HepG2 (cell line): ENCODE results near the gene NOTUM. TPM values are rescaled to one million over a fixed set of nuclear protein-coding genes. Genes with fewer than 3 reads are reported as not detected.

ENCODE experiments used
- CC2D1A ChIP-seq: sonication (generic); formaldehyde crosslinking; IDR thresholded peaks from 2 replicates; pipeline ENCODE4 v1.8.1; 2023; ENCODE audit warnings: mild to moderate bottlenecking, missing genetic modification reagents
- EP300 ChIP-seq, 3 experiments: sonication (generic) in 1 of 3; formaldehyde crosslinking in 1 of 3; IDR thresholded peaks; 2 replicates each; pipeline versions ENCODE4 v1.5.1 to v1.6.1; 2011 to 2020; ENCODE audit warnings: low read depth in 2 of 3, low read length in 2 of 3, borderline replicate concordance in 1 of 3, improper control_type of control experiment in 1 of 3, mild to moderate bottlenecking in 1 of 3, missing genetic modification reagents in 1 of 3, moderate library complexity in 1 of 3
- JDP2 ChIP-seq: sonication (generic); formaldehyde crosslinking; IDR thresholded peaks from 2 replicates; pipeline ENCODE4 v1.8.1; 2022; ENCODE audit warnings: missing genetic modification reagents, borderline replicate concordance
- MAFG ChIP-seq: sonication (generic); formaldehyde crosslinking; IDR thresholded peaks from 2 replicates; pipeline ENCODE4 v1.5.1; 2020; ENCODE audit warnings: mild to moderate bottlenecking, missing genetic modification reagents
- MBNL3 ChIP-seq: fragments of 250-450 bp; sonication (Bioruptor Pico); conservative IDR thresholded peaks from 2 replicates; pipeline ENCODE4 v1.8.0; 2022; ENCODE audit warnings: mild to moderate bottlenecking, inconsistent platforms
- NCOA2 ChIP-seq: sonication (generic); formaldehyde crosslinking; IDR thresholded peaks from 2 replicates; pipeline ENCODE4 v1.8.0; 2022; ENCODE audit warnings: inconsistent platforms
- RFXANK ChIP-seq: IDR thresholded peaks from 2 replicates; pipeline ENCODE4 v1.6.1; 2016
- SP4 ChIP-seq: sonication (generic); formaldehyde crosslinking; IDR thresholded peaks from 2 replicates; pipeline ENCODE4 v1.8.1; 2023; ENCODE audit warnings: mild to moderate bottlenecking, missing genetic modification reagents
- TFAP4 ChIP-seq: sonication (generic); IDR thresholded peaks from 2 replicates; pipeline ENCODE4 v1.6.1; 2016; ENCODE audit warnings: low read depth, borderline replicate concordance
- U2AF1 ChIP-seq: fragments of 200-400 bp; formaldehyde crosslinking; optimal IDR thresholded peaks from 2 replicates; pipeline ENCODE3; 2017; ENCODE audit warnings: mild to moderate bottlenecking, low read depth, low read length
- ZBTB38 ChIP-seq: sonication (generic); formaldehyde crosslinking; IDR thresholded peaks from 2 replicates; pipeline ENCODE4 v1.5.1; 2020; ENCODE audit warnings: mild to moderate bottlenecking, missing genetic modification reagents
- ZFP41 ChIP-seq: sonication (generic); formaldehyde crosslinking; IDR thresholded peaks from 2 replicates; pipeline ENCODE4 v1.4.0; 2020; ENCODE audit warnings: mild to moderate bottlenecking, missing genetic modification reagents, borderline replicate concordance
- ZFYVE20 ChIP-seq: sonication (generic); formaldehyde crosslinking; IDR thresholded peaks from 2 replicates; pipeline ENCODE4 v1.8.0; 2023; ENCODE audit warnings: low read depth, mild to moderate bottlenecking, moderate library complexity, missing genetic modification reagents, borderline replicate concordance
- ZNF382 ChIP-seq: sonication (generic); formaldehyde crosslinking; IDR thresholded peaks from 2 replicates; pipeline ENCODE4 v1.5.0; 2020; ENCODE audit warnings: missing genetic modification reagents, mild to moderate bottlenecking, borderline replicate concordance
- ZNF672 ChIP-seq: sonication (generic); formaldehyde crosslinking; IDR thresholded peaks from 2 replicates; pipeline ENCODE4 v1.8.1; 2022; ENCODE audit warnings: missing genetic modification reagents
- ZNF710 ChIP-seq: sonication (generic); formaldehyde crosslinking; IDR thresholded peaks from 2 replicates; pipeline ENCODE4 v1.5.0; 2020; ENCODE audit warnings: mild to moderate bottlenecking, missing genetic modification reagents, borderline replicate concordance
- ZNF713 ChIP-seq: sonication (generic); formaldehyde crosslinking; IDR thresholded peaks from 2 replicates; pipeline ENCODE4 v1.4.0; 2020; ENCODE audit warnings: mild to moderate bottlenecking, missing genetic modification reagents
- polyA plus RNA-seq, 8 experiments: library from polyadenylated mRNA; depleted of rRNA in 3 of 8; stranded (reverse) in 7 of 8; unstranded in 1 of 8; fragments of >200 nt; fragmentation: Illumina TruSeq in 4 of 8; extraction: Trizol in 4 of 8; gene quantifications; 2 replicates each; pipeline versions ENCODE4 v1.2.1 to v1.2.3, GENCODE V29; 2011 to 2016; ENCODE audit warnings: low read depth in 4 of 8, missing spikeins in 1 of 8, mixed read lengths in 1 of 8; ENCODE audit not compliant: insufficient read depth in 1 of 8
- total RNA-seq, 5 experiments: library from RNA; depleted of rRNA; stranded (reverse); fragments of >200 nt; fragmentation: Illumina TruSeq; extraction: Trizol; gene quantifications; 2 replicates each; pipeline ENCODE4 v1.2.3, GENCODE V29; 2016; ENCODE audit warnings: low read depth in 1 of 5
- TF ChIP-seq, protein P1 (sequence below): sonication (generic); formaldehyde crosslinking; IDR thresholded peaks from 2 replicates; pipeline ENCODE4 v1.5.0; 2020; ENCODE audit warnings: missing genetic modification reagents, mild to moderate bottlenecking, borderline replicate concordance
- TF ChIP-seq, protein P2 (sequence below): sonication (generic); formaldehyde crosslinking; IDR thresholded peaks from 2 replicates; pipeline ENCODE4 v1.4.0; 2020; ENCODE audit warnings: missing genetic modification reagents, low read depth, mild to moderate bottlenecking, borderline replicate concordance

The NOTUM gene
- total and polyA plus RNA-seq, 2 of the 13 experiments (the other 11 are each of a cell fraction or from before 2014, with no cell fraction given), result 150 to 160 TPM

GRCh38 chr17:81902653-81903414 is 58.2 kb downstream of the NOTUM start (continued):
- TF ChIP-seq ZFP41, result no peak
- TF ChIP-seq ZNF382 (CRISPR knock-in tag), result no peak
- TF ChIP-seq SP4 (CRISPR knock-in tag), result no peak
- no peak for TF ChIP-seq NCOA2 (CRISPR knock-in tag)
- no peak for TF ChIP-seq TFAP4
- TF ChIP-seq MAFG (CRISPR knock-in tag), result no peak
- TF ChIP-seq, protein P1, sequence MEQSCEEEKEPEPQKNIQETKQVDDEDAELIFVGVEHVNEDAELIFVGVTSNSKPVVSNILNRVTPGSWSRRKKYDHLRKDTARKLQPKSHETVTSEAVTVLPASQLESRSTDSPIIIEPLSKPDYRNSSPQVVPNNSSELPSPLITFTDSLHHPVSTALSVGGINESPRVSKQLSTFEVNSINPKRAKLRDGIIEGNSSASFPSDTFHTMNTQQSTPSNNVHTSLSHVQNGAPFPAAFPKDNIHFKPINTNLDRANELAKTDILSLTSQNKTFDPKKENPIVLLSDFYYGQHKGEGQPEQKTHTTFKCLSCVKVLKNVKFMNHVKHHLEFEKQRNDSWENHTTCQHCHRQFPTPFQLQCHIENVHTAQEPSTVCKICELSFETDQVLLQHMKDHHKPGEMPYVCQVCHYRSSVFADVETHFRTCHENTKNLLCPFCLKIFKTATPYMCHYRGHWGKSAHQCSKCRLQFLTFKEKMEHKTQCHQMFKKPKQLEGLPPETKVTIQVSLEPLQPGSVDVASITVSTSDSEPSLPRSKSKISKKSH (CRISPR knock-in tag), result 0 out of 2 replicates have a peak, but pooled peaks have one; percentile 50
- no peak for TF ChIP-seq MBNL3 (CRISPR knock-in tag)
- TF ChIP-seq EP300 (IDR thresholded peaks at IDR 0.05; ENCODE audit: low read depth in 2 of 2, low read length in 2 of 2), result no peak
- TF ChIP-seq EP300 (CRISPR knock-in tag; IDR thresholded peaks at IDR 0.05; ENCODE audit: borderline replicate concordance), result 0 out of 2 replicates have a peak, but pooled peaks have one; percentile 29
- TF ChIP-seq, protein P2, sequence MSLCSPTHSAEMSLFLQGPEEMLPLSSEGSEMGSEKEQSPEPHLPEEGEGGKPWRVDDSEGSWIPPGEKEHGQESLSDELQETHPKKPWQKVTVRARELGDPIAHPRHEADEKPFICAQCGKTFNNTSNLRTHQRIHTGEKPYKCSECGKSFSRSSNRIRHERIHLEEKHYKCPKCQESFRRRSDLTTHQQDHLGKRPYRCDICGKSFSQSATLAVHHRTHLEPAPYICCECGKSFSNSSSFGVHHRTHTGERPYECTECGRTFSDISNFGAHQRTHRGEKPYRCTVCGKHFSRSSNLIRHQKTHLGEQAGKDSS (CRISPR knock-in tag), result no peak; the same call in 1 of the 2 replicates
- TF ChIP-seq CC2D1A, result no peak
- TF ChIP-seq RFXANK (CRISPR knock-in tag), result 0 out of 2 replicates have a peak, but pooled peaks have one; percentile 39
- TF ChIP-seq ZNF713, result no peak
- no peak for TF ChIP-seq JDP2 (CRISPR knock-in tag)
- 0 out of 2 replicates have a peak, but pooled peaks have one; percentile 9 for TF ChIP-seq ZNF710 (CRISPR knock-in tag)
- TF ChIP-seq U2AF1, result no peak
- no peak for TF ChIP-seq ZNF672 (CRISPR knock-in tag)
- TF ChIP-seq ZFYVE20 (CRISPR knock-in tag), result no peak
- TF ChIP-seq ZBTB38 (CRISPR knock-in tag), result peak; percentile 81
